HCT116 (cell line): Measurements from ENCODE around the gene TOX4. TPM values are rescaled to one million over a fixed set of nuclear protein-coding genes. Genes with fewer than 3 reads are reported as not detected.

Experiments
- ATAC-seq: fragments of 200-7000 bp; cut with Tn5 transposase; 2 replicates; pipeline ENCODE4 v1.9.1; 2020; ENCODE audit warnings: mild to moderate bottlenecking, moderate library complexity
- BruUV-seq: library from RNA; stranded (reverse); fragments of 400-500 nt; replicated peaks from 2 replicates; lab custom pipeline; 2021; lab: Mats Ljungman, UMichigan
- CTCF ChIA-PET: fragments of 300-600 bp; sonication (Branson Sonifier 250); formaldehyde crosslinking; loops from one replicate; lab custom pipeline; 2021; ENCODE audit warnings: antibody characterized with exemption; lab: Charles Lee
- POLR2A ChIA-PET: fragments of 300-600, 350-600 bp; sonication (Branson Sonifier 250); formaldehyde crosslinking; loops from one replicate; lab custom pipeline; 2021; ENCODE audit warnings: antibody characterized with exemption; lab: Charles Lee
- RAD21 ChIA-PET, 2 experiments: fragments of 300-600 bp; sonication (Branson Sonifier 250); formaldehyde crosslinking; loops; one replicate each; lab custom pipeline; 2023; ENCODE audit warnings: low total read pairs in 2 of 2; ENCODE audit not compliant: uncharacterized antibody in 2 of 2, unreplicated experiment in 2 of 2, low non-redundant PET in 1 of 2; lab: Charles Lee
- DNase-seq: peaks from one replicate; pipeline ENCODE4 v3.0.0-alpha.2; 2010; ENCODE audit warnings: low read depth, low spot score
- H2AFZ ChIP-seq: fragments of 200-600 bp; shearing (Covaris generic), sonication (generic); 2 replicates; pipeline ENCODE4 v1.6.1; 2017; ENCODE audit warnings: low read depth, mixed run types, mixed read lengths, antibody characterized with exemption, low read length; ENCODE audit not compliant: poor library complexity, severe bottlenecking
- H3K27ac ChIP-seq: 2 replicates; pipeline ENCODE4 v1.5.1; 2012; ENCODE audit warnings: low read depth, low read length
- H3K27me3 ChIP-seq: fragments of 200-600 bp; sonication (generic); 2 replicates; pipeline ENCODE4 v1.6.1; 2016; ENCODE audit warnings: mixed run types, low read length, mixed read lengths; ENCODE audit not compliant: insufficient read depth
- H3K36me3 ChIP-seq, 2 experiments: fragments of 200-500 bp in 1 of 2; fragments of 200-600 bp in 1 of 2; sonication (Bioruptor generic) in 1 of 2; sonication (generic) in 1 of 2; 2 replicates each; pipeline versions ENCODE4 v1.5.1 to v1.6.1; 2014 to 2016; ENCODE audit warnings: low read length in 2 of 2, inconsistent platforms in 1 of 2, mixed read lengths in 1 of 2, mixed run types in 1 of 2; ENCODE audit not compliant: insufficient read depth in 2 of 2, control insufficient read depth in 1 of 2
- H3K4me1 ChIP-seq, 2 experiments: fragments of 200-600 bp in 1 of 2; sonication (generic) in 1 of 2; 2 replicates each; pipeline versions ENCODE4 v1.5.1 to v1.6.1; 2012 to 2017; ENCODE audit warnings: low read length in 2 of 2, inconsistent platforms in 1 of 2, mild to moderate bottlenecking in 1 of 2, mixed read lengths in 1 of 2, mixed run types in 1 of 2, moderate library complexity in 1 of 2; ENCODE audit not compliant: insufficient read depth in 2 of 2, control insufficient read depth in 1 of 2
- H3K4me2 ChIP-seq: fragments of 200-600 bp; sonication (generic); 2 replicates; pipeline ENCODE4 v1.6.1; 2017; ENCODE audit warnings: mixed run types, low read length, mixed read lengths
- H3K4me3 ChIP-seq, 2 experiments: fragments of 200-600 bp in 1 of 2; sonication (generic) in 1 of 2; replicated peaks in 1 of 2; 2 replicates each; pipeline ENCODE4 v1.5.1; 2011 to 2016; ENCODE audit warnings: low read length in 2 of 2, control low read depth in 1 of 2, low read depth in 1 of 2, mild to moderate bottlenecking in 1 of 2, mixed read lengths in 1 of 2, mixed run types in 1 of 2
- H3K79me2 ChIP-seq: fragments of 200-600 bp; sonication (generic); 2 replicates; pipeline ENCODE4 v1.6.1; 2017; ENCODE audit warnings: mild to moderate bottlenecking, mixed run types, low read length, moderate library complexity, mixed read lengths; ENCODE audit not compliant: insufficient read depth
- H3K9ac ChIP-seq: fragments of 200-600 bp; sonication (generic); 2 replicates; pipeline ENCODE4 v1.6.1; 2016; ENCODE audit warnings: low read length, mixed read lengths
- H3K9me2 ChIP-seq: fragments of 200-600 bp; sonication (generic), shearing (Covaris generic); 2 replicates; pipeline ENCODE4 v1.6.1; 2017; ENCODE audit warnings: mixed run types, mild to moderate bottlenecking, moderate library complexity; ENCODE audit not compliant: insufficient read depth
- H3K9me3 ChIP-seq, 2 experiments: fragments of 200-500 bp in 1 of 2; fragments of 200-600 bp in 1 of 2; sonication (Bioruptor generic) in 1 of 2; sonication (generic) in 1 of 2; 2 replicates each; pipeline ENCODE4 v1.6.1; 2014 to 2017; ENCODE audit warnings: low read length in 2 of 2, mixed read lengths in 2 of 2, inconsistent platforms in 1 of 2, low read depth in 1 of 2, mild to moderate bottlenecking in 1 of 2, mixed run types in 1 of 2, moderate library complexity in 1 of 2; ENCODE audit not compliant: control insufficient read depth in 1 of 2, insufficient read depth in 1 of 2
- H4K20me1 ChIP-seq: fragments of 200-600 bp; sonication (generic), shearing (Covaris generic); 2 replicates; pipeline ENCODE4 v1.6.1; 2017; ENCODE audit warnings: mixed run types, mild to moderate bottlenecking, moderate library complexity; ENCODE audit not compliant: insufficient read depth
- CTCF ChIP-seq, 3 experiments: fragments of 200-600 bp in 1 of 3; sonication (generic) in 1 of 3; IDR thresholded peaks in 2 of 3; conservative IDR thresholded peaks in 1 of 3; 2 replicates each; pipeline ENCODE4 v1.5.1; 2012 to 2017; ENCODE audit warnings: low read depth in 2 of 3, low read length in 2 of 3, antibody characterized with exemption in 1 of 3, borderline replicate concordance in 1 of 3, control low read depth in 1 of 3, mild to moderate bottlenecking in 1 of 3, mixed read lengths in 1 of 3, mixed run types in 1 of 3, moderate library complexity in 1 of 3; ENCODE audit not compliant: insufficient read depth in 1 of 3
- EGR1 ChIP-seq: IDR thresholded peaks from 2 replicates; pipeline ENCODE4 v1.6.1; 2012; ENCODE audit warnings: low read depth
- ELF1 ChIP-seq: IDR thresholded peaks from 2 replicates; pipeline ENCODE4 v1.6.1; 2012; ENCODE audit warnings: low read depth, borderline replicate concordance
- MAX ChIP-seq: IDR thresholded peaks from 2 replicates; pipeline ENCODE4 v1.6.1; 2012
- POLR2A ChIP-seq: IDR thresholded peaks from 2 replicates; pipeline ENCODE4 v1.7.0; 2011; ENCODE audit warnings: borderline replicate concordance; ENCODE audit not compliant: insufficient read depth, insufficient read length; ENCODE audit errors: extremely low read depth
- RAD21 ChIP-seq: IDR thresholded peaks from 2 replicates; pipeline ENCODE4 v1.6.1; 2012; ENCODE audit warnings: low read depth, mild to moderate bottlenecking
- REST ChIP-seq: IDR thresholded peaks from 2 replicates; pipeline ENCODE4 v1.6.1; 2012; ENCODE audit warnings: low read depth
- SIN3A ChIP-seq: IDR thresholded peaks from 2 replicates; pipeline ENCODE4 v1.6.1; 2012; ENCODE audit warnings: low read depth
- SRF ChIP-seq: IDR thresholded peaks from 2 replicates; pipeline ENCODE4 v1.6.1; 2012; ENCODE audit warnings: low read depth
- TCF7L2 ChIP-seq: IDR thresholded peaks from 2 replicates; pipeline ENCODE4 v1.7.0; 2011; ENCODE audit warnings: borderline replicate concordance, inconsistent platforms; ENCODE audit not compliant: insufficient read depth, insufficient read length; ENCODE audit errors: extremely low read depth
- intact Hi-C: fragments of 100-400 bp; cut with micrococcal nuclease; formaldehyde crosslinking; loops from 2 replicates; pipeline ENCODE4 v1.10.0; 2022
- total RNA-seq: library from RNA; stranded (reverse); gene quantifications from one replicate; pipeline ENCODE4 v1.2.1, GENCODE V29; 2021; ENCODE audit not compliant: unreplicated experiment

Gene TOX4
- total RNA-seq, 1 experiment from 2014 or later: 58.5 TPM

- intact Hi-C loops: no loop called here
- H3K36me3 ChIP-seq: peaks cover 48 to 56% of the 10 kb centered on the region in 2 experiments
- ChIA-PET CTCF (no interaction called here), RAD21 (no interaction called here), POLR2A (no interaction called here)
- H3K27ac ChIP-seq: no peak overlapping the region
- no peak overlapping the region for H2AFZ ChIP-seq
- H3K9me2 ChIP-seq: no peaks in the 10 kb centered on the region
- ATAC-seq: no peak
- H3K27me3 ChIP-seq: no peaks in the 10 kb centered on the region
- H3K4me1 ChIP-seq: no peaks in the 10 kb centered on the region
- DNase-seq: no peak
- H4K20me1 ChIP-seq: no peaks in the 10 kb centered on the region; the same call in 1 of the 2 replicates
- H3K9ac ChIP-seq: no peak overlapping the region
- no TSS peak for BruUV-seq
- H3K4me3 ChIP-seq: no peak overlapping the region
- H3K79me2 ChIP-seq: peaks cover 19% of the 10 kb centered on the region; the same call in 1 of the 2 replicates
- H3K4me2 ChIP-seq: no peak overlapping the region
- TF ChIP-seq RAD21 (no peak), REST (no peak), SRF (no peak), TCF7L2 (no peak), CTCF (IDR thresholded peaks at IDR 0.05 in 2 of 3, conservative IDR thresholded peaks at IDR 0.05 in 1 of 3; ENCODE audit: borderline replicate concordance in 1 of 3, insufficient read depth in 1 of 3, low read depth in 2 of 3, low read length in 2 of 3) (no peak), ELF1 (no peak), SIN3A (no peak), POLR2A (no peak), EGR1 (no peak), MAX (no peak)
- no peaks in the 10 kb centered on the region for H3K9me3 ChIP-seq
Measured at GRCh38 chr14:21496453-21496852, 19.5 kb downstream of the TOX4 start.
